GM12872 (cell line): ENCODE data around the gene VWC2L.

Experiments
- CTCF ChIP-seq: IDR thresholded peaks from 3 replicates; pipeline ENCODE4 v1.5.1; 2011; ENCODE audit warnings: low read depth, mild to moderate bottlenecking, low read length, moderate library complexity; ENCODE audit not compliant: insufficient read depth

VWC2L gene

DNA sequence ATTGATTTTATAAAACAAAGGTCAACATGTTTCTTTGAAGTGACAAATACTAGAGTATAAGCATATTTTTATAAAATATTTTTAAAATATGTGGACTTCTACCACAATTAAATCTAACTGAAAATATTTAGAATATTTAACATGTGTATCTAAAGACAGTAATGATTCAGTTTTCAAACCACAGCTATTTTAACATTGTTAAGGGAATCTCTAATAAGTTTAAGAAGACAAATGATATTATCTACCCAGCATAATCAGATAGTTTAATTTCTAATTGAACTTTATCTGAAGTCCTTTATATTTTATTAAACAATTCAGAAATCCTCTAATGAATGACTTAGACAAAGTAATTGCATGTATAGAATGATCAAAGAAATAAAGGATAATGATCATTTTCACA lies 96.2 kb downstream of the VWC2L start:
- TF ChIP-seq CTCF, result no peak

- TF ChIP-seq CTCF, result no peak
These were observed 103.8 kb downstream of the VWC2L start for GRCh38 chr2:214514704-214515103.

DNA sequence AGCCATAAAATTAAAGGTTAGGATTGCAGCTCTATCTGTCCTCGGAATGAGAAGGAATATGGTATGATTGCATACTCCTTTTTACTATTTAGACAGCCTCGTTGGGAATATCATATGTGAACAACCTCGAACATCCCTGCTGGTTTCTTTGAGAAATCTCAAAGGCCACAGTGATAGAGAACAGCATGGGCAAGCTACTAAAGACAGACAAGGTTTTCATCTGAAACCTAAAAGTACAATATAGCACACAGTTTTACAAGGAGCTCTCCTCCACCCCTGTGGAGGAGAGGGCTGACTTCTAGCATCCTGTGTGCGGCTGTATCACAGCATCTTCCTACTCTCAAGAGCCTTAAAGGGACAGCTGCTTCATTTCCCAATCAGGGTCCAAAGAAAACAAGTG lies 104.3 kb downstream of the VWC2L start:
- no peak for TF ChIP-seq CTCF

DNA sequence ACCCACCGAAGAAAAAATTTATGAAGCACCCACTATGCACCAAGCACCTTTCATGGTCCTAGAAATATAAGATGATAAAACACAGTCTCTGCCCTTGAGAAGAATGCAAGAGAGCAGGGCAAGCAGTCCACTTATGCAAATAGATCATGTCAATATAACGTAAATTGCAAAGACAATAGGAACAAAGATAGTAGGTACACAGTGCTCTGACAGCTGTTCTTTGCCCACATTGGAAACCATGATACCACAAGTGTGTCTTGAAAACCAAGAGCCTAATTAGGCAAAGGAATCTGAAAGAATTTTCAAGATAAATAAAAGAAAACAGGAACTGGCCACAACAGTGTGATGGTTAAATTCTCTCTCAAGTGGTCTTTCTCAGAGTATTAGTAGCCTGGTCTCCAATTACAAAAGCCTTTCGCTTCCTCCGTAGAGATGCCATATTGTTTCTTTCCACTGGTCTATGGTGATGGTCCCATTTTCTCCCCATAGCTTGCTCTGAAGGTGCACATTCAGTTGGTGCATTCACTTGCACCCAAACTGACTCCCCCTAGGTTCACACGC lies 108.5 kb downstream of the VWC2L start:
- no peak for TF ChIP-seq CTCF

DNA sequence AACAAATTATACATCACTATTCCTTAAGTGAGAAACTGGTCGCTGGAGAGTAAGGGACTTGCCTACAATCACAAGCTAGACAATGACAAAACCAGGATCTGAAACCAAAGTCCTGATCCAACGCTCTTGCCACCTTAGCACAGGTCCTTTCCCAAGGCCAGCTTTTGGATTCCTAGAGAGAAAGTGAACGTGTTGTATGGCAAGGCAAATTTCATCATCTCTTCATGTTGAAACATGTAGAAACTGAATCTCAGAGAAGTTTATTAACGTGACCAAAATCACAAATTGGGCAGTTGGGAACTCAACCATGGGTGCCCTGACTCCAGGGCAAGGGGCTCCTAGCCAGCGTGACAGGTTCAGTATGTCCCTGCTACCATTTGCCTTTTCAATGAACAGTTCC lies 118.2 kb downstream of the VWC2L start:
- TF ChIP-seq CTCF, result no peak

DNA sequence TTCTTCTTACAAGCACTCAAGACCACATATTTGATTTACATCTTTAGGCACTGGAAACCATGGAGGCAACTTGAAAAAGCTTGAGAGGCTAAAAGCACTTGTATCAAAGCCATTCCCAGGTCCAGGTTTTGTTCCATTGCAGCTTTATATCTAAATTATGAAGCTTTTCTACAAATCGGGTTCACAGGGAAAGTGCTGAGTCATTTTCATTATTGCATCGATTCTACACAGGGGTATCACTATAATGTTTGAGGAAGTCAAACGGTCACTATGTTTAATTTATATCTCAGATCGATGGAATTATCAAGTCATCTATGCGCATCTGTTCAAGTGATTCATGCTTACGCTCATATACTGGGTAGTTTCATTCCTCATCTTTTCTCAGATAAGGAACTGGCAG lies 118.7 kb downstream of the VWC2L start:
- TF ChIP-seq CTCF, result no peak

DNA sequence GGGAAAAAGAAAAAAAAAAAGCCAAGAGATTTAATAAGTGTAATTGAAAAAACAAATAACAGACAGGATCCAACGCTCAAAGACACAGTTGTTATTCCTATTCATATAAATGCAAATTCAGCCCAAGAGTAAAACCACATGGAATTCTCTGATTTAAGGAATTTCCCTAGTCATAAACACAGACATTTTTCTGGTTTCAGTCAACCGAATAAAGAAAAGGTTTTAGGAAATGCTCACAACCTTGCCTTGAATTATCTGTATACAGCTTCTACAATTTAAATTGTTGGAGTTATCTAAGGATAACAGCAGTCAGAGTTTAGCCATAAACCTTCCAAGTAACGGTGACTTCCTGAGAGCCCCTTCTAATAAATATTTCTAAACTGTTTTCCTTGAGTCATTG lies 122.7 kb downstream of the VWC2L start:
- no peak for TF ChIP-seq CTCF
